ENCODE results near the gene LSP1. TPM values are rescaled to one million over a fixed set of nuclear protein-coding genes. Genes with fewer than 3 reads are reported as not detected.

LSP1 gene
- total and polyA plus RNA-seq, 2 of the 13 experiments (the other 11 are each of a cell fraction or from before 2014, with no cell fraction given): 0.59 to 1.00 TPM

GRCh38 chr11:1827931-1828330 is 25.0 kb upstream of the LSP1 start:
- Histone ChIP-seq H2AFZ (ENCODE audit: low read length) (no peak overlapping the region), H3K79me2 (ENCODE audit: insufficient read depth, low read length) (no peaks in the 10 kb centered on the region), H3K27ac (ENCODE audit: extremely low read length, insufficient read depth, low read length) (no peak overlapping the region), H3K9me3 (ENCODE audit: low read length) (no peaks in the 10 kb centered on the region), H3K36me3 (replicated peaks in 1 of 2; ENCODE audit: control insufficient read depth in 1 of 2, insufficient read depth in 2 of 2, low read length in 2 of 2) (no peaks in the 10 kb centered on the region), H3K4me1 (ENCODE audit: insufficient read depth, low read length) (peaks cover 85% of the 10 kb centered on the region), H3K9ac (ENCODE audit: insufficient read depth, low read depth, low read length) (no peak overlapping the region), H3K4me2 (ENCODE audit: low read depth, low read length) (no peak overlapping the region), H3K27me3 (ENCODE audit: control insufficient read depth in 1 of 2, insufficient read depth in 2 of 2, low read length in 2 of 2) (peaks cover 0 to 2% of the 10 kb centered on the region in 2 experiments; a peak in 1 of 5 replicates), H4K20me1 (ENCODE audit: insufficient read depth, low read length) (no peaks in the 10 kb centered on the region), H3K4me3 (replicated peaks in 1 of 3; ENCODE audit: insufficient read depth in 1 of 3, low read depth in 2 of 3, low read length in 3 of 3) (no peak overlapping the region)
- 96% methylated on average over 19 of the region's 19 CpGs for WGBS (ENCODE audit: low lambda C conversion rate)
- no peak for FAIRE-seq
- no TSS peak for BruUV-seq (replicated peaks)
- no peak for ATAC-seq
- DNase-seq (ENCODE audit: low spot score): no peak
- intact Hi-C loops (cut with micrococcal nuclease; ENCODE audit: unreplicated experiment) (no loop called here), in situ Hi-C loops (cut with HindIII; ENCODE audit: extremely low pct_ligation_motif_present, low pct_unique_long_range_greater_than_20kb) (no loop called here)
- TF ChIP-seq ZKSCAN1 (IDR thresholded peaks at IDR 0.05; ENCODE audit: low read length): no peak
- TF ChIP-seq LCORL (IDR thresholded peaks at IDR 0.05): no peak
- TF ChIP-seq LCORL (CRISPR knock-in tag; IDR thresholded peaks at IDR 0.05): no peak
- TF ChIP-seq KMT2A (CRISPR knock-in tag; IDR thresholded peaks at IDR 0.05): no peak
- no peak for TF ChIP-seq ZNF383 (CRISPR knock-in tag; IDR thresholded peaks at IDR 0.05; ENCODE audit: borderline replicate concordance)
- TF ChIP-seq, protein P1, sequence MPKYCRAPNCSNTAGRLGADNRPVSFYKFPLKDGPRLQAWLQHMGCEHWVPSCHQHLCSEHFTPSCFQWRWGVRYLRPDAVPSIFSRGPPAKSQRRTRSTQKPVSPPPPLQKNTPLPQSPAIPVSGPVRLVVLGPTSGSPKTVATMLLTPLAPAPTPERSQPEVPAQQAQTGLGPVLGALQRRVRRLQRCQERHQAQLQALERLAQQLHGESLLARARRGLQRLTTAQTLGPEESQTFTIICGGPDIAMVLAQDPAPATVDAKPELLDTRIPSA (CRISPR knock-in tag; IDR thresholded peaks at IDR 0.05; ENCODE audit: borderline replicate concordance): no peak
- TF ChIP-seq ZNF850 (CRISPR knock-in tag; conservative IDR thresholded peaks at IDR 0.05): no peak
- no peak for TF ChIP-seq MTERF4 (CRISPR knock-in tag; IDR thresholded peaks at IDR 0.05)
- no peak for TF ChIP-seq ZNF619 (CRISPR knock-in tag; IDR thresholded peaks at IDR 0.05)
- TF ChIP-seq TERF1 (CRISPR knock-in tag; IDR thresholded peaks at IDR 0.05): no peak
- TF ChIP-seq MTF2 (CRISPR knock-in tag; IDR thresholded peaks at IDR 0.05; ENCODE audit: borderline replicate concordance): no peak
- TF ChIP-seq ZNF296 (CRISPR knock-in tag; conservative IDR thresholded peaks at IDR 0.05): no peak
- TF ChIP-seq, protein P2, sequence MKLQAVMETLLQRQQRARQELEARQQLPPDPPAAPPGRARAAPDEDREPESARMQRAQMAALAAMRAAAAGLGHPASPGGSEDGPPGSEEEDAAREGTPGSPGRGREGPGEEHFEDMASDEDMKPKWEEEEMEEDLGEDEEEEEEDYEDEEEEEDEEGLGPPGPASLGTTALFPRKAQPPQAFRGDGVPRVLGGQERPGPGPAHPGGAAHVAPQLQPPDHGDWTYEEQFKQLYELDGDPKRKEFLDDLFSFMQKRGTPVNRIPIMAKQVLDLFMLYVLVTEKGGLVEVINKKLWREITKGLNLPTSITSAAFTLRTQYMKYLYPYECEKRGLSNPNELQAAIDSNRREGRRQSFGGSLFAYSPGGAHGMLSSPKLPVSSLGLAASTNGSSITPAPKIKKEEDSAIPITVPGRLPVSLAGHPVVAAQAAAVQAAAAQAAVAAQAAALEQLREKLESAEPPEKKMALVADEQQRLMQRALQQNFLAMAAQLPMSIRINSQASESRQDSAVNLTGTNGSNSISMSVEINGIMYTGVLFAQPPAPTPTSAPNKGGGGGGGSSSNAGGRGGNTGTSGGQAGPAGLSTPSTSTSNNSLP (IDR thresholded peaks at IDR 0.05; ENCODE audit: low read depth, low read length): no peak
- no peak for TF ChIP-seq ZBTB7A (CRISPR knock-in tag; IDR thresholded peaks at IDR 0.05)
- CTCF ChIA-PET (ENCODE audit: low intra/inter-chr PET ratio, low total read pairs): interaction anchor here (0.7 to 4.0 kb wide), 2 partner anchors 209 to 324 kb away, joined by 3 to 56 read pairs; no protein-coding TSS in a partner anchor
- POLR2A ChIA-PET: interaction anchor here (1.8 kb wide), 1 partner anchor 137 kb away, joined by 6 read pairs; no protein-coding TSS in a partner anchor

Measured in HepG2 (cell line).